Uterus (tissue), 2 donors: ENCODE measurements around the gene RAD52.

ENCODE experiments used
- POLR2A ChIP-seq, 2 donors: fragments of 450-650 bp; IDR thresholded peaks; one replicate each; pipeline ENCODE4 v1.6.1; 2016; ENCODE audit warnings: antibody characterized with exemption in 2 of 2, mild to moderate bottlenecking in 1 of 2, moderate library complexity in 1 of 2
- TF ChIP-seq, protein P1 (sequence below), 4 experiments: fragments of 200-600 bp in 2 of 4; fragments of 450-650 bp in 2 of 4; sonication (generic) in 2 of 4; IDR thresholded peaks; one replicate each; pipeline ENCODE4 v1.5.1; 2016 to 2019; ENCODE audit warnings: antibody characterized with exemption in 4 of 4, mild to moderate bottlenecking in 2 of 4, moderate library complexity in 1 of 4

GRCh38 chr12:865614-866013 lies 83.9 kb downstream of the RAD52 start:
- TF ChIP-seq, protein P1, sequence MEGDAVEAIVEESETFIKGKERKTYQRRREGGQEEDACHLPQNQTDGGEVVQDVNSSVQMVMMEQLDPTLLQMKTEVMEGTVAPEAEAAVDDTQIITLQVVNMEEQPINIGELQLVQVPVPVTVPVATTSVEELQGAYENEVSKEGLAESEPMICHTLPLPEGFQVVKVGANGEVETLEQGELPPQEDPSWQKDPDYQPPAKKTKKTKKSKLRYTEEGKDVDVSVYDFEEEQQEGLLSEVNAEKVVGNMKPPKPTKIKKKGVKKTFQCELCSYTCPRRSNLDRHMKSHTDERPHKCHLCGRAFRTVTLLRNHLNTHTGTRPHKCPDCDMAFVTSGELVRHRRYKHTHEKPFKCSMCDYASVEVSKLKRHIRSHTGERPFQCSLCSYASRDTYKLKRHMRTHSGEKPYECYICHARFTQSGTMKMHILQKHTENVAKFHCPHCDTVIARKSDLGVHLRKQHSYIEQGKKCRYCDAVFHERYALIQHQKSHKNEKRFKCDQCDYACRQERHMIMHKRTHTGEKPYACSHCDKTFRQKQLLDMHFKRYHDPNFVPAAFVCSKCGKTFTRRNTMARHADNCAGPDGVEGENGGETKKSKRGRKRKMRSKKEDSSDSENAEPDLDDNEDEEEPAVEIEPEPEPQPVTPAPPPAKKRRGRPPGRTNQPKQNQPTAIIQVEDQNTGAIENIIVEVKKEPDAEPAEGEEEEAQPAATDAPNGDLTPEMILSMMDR (IDR thresholded peaks at IDR 0.05), result no peak
- no peak for TF ChIP-seq POLR2A (IDR thresholded peaks at IDR 0.05)
